WI38 (cell line): ENCODE measurements around the gene BTBD2.

Experiments
- H3K4me3 ChIP-seq: 2 replicates; pipeline ENCODE4 v1.5.1; 2011; ENCODE audit warnings: low read depth, mild to moderate bottlenecking, control low read depth, low read length
- CTCF ChIP-seq: IDR thresholded peaks from 2 replicates; pipeline ENCODE4 v1.5.1; 2012; ENCODE audit warnings: low read depth, mild to moderate bottlenecking, control low read depth, low read length

BTBD2 gene

DNA sequence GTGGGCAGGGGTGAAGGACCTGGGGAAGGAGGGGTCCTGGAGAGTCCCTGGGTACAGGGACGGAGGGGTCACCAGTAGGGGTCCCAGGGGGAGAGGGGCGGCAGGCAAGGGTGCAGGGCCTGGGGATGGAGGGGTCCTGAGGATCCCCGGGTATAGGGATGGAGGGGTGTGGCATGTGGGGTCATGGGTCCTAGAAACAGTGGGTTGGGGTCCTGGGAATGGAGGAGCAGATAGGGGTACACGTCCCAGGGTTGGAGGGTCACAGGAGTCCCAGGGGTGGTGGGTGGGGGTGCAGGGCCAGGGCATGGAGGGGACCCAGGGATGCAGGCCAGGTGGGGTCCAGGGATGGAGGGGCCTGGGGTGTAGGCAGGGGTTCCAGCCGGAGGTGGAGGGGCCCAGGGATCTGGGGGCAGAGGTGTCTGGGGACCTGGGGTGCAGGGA, 1.4 kb downstream of the BTBD2 start:
- TF ChIP-seq CTCF = no peak
- no peak overlapping the region for H3K4me3 ChIP-seq

DNA sequence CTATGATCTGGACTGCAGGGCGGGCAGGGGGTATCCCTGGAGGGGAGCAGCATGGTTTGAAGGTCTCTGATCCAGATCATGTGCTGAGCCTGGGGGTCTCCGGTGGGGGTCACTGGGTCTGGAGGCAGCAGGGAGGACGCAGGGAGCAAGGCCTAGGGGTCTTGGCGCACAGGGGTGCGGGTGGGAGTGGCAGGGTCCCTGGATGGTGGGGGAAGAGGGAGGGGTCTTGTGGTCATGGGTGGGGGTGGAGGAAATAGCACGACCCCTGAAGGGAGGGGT, 1.9 kb downstream of the BTBD2 start:
- H3K4me3 ChIP-seq = no peak overlapping the region
- TF ChIP-seq CTCF = no peak

- no peak overlapping the region for H3K4me3 ChIP-seq
- TF ChIP-seq CTCF = no peak
These were observed 2.4 kb downstream of the BTBD2 start for GRCh38 chr19:2012941-2013682.

GRCh38 chr19:2011169-2011568, 4.3 kb downstream of the BTBD2 start:
- no peak for TF ChIP-seq CTCF

GRCh38 chr19:2010135-2010668, 5.3 kb downstream of the BTBD2 start:
- TF ChIP-seq CTCF = no peak

More at GRCh38 chr19:2011169-2011568, 4.3 kb downstream of the BTBD2 start:
- H3K4me3 ChIP-seq = no peak overlapping the region

GRCh38 chr19:2003874-2004273, 11.6 kb downstream of the BTBD2 start:
- TF ChIP-seq CTCF = no peak
- H3K4me3 ChIP-seq = no peak overlapping the region

More at GRCh38 chr19:2010135-2010668, 5.3 kb downstream of the BTBD2 start:
- no peak overlapping the region for H3K4me3 ChIP-seq

DNA sequence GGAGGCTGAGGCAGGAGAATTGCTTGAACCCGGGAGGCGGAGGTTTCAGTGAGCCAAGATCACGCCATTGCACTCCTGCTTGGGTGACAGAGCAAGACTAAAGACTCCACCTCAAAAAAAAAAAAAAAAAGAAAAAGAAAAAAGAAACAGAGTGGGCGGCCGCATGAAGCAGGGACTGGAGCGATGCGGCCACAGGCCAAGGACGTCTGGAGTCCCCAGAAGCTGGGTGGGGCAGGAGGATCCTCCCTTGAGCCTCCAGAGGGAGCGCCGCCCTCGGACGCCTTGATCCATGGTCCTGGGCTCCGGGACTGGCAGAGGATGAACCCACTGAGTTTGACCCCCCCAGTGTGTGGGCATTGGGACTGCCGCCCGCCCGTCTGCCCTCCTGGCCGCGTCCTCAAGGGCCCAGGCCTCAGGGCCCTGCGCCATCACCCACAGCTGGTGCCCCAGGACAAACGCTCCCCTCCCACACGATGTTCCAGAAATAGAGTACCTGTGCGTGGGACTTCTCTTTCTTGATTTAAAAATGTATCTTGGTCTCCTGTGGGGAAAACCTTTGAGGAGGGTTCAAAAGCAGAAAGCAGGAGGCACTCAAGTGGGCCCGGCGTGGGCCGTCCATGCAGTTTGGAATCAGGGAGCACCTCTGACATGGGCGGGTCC, 15.5 kb downstream of the BTBD2 start:
- TF ChIP-seq CTCF = no peak
- no peak overlapping the region for H3K4me3 ChIP-seq
